ENCODE data around the gene RANBP10. TPM values are rescaled to one million over a fixed set of nuclear protein-coding genes. Genes with fewer than 3 reads are reported as not detected.

RANBP10 gene
- total and polyA plus RNA-seq, 2 experiments from 2014 or later: 9.0 to 13.6 TPM

DNA sequence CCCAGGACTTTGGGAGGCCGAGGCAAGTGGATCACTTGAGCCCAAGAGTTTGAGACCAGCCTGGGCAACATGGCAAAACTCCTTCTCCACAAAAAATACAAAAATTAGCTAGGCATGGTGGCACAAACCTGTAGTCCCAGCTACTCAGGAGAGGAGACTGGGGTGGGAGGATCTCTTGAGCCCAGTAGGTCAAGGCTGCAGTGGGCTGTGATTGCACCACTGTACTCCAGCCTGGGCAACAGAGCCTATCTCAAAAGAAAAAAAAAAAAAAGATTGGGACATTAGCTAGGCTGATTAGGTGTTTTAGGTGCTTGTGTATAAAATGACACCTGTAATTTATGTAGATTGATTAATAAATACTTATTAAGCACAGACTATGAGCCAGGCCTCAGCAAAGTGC, 97.3 kb downstream of the RANBP10 start:
- peaks cover 8% of the 10 kb centered on the region; the same call in 1 of the 2 replicates for H3F3A ChIP-seq (replicated peaks; ENCODE audit: low read depth)
- no peaks in the 10 kb centered on the region for H3K9me2 ChIP-seq (ENCODE audit: insufficient read depth)
- DNase-seq (ENCODE audit: low spot score) (no peak), ATAC-seq (peak; percentile 39)
- peaks cover 27% of the 10 kb centered on the region for H3K4me1 Mint-ChIP-seq
- H3K4me1 ChIP-seq (ENCODE audit: insufficient read depth): peaks cover 31% of the 10 kb centered on the region
- H3K27ac Mint-ChIP-seq: no peak overlapping the region; the same call in 1 of the 2 replicates
- no peak overlapping the region for H3K4me3 Mint-ChIP-seq
- H3K4me2 ChIP-seq: peak overlapping the region; percentile 42; the same call in 1 of the 2 replicates
- TF ChIP-seq, protein P1, sequence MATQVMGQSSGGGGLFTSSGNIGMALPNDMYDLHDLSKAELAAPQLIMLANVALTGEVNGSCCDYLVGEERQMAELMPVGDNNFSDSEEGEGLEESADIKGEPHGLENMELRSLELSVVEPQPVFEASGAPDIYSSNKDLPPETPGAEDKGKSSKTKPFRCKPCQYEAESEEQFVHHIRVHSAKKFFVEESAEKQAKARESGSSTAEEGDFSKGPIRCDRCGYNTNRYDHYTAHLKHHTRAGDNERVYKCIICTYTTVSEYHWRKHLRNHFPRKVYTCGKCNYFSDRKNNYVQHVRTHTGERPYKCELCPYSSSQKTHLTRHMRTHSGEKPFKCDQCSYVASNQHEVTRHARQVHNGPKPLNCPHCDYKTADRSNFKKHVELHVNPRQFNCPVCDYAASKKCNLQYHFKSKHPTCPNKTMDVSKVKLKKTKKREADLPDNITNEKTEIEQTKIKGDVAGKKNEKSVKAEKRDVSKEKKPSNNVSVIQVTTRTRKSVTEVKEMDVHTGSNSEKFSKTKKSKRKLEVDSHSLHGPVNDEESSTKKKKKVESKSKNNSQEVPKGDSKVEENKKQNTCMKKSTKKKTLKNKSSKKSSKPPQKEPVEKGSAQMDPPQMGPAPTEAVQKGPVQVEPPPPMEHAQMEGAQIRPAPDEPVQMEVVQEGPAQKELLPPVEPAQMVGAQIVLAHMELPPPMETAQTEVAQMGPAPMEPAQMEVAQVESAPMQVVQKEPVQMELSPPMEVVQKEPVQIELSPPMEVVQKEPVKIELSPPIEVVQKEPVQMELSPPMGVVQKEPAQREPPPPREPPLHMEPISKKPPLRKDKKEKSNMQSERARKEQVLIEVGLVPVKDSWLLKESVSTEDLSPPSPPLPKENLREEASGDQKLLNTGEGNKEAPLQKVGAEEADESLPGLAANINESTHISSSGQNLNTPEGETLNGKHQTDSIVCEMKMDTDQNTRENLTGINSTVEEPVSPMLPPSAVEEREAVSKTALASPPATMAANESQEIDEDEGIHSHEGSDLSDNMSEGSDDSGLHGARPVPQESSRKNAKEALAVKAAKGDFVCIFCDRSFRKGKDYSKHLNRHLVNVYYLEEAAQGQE (IDR thresholded peaks at IDR 0.05; ENCODE audit: unreplicated experiment): no peak
- peaks cover 3% of the 10 kb centered on the region for H3K27me3 Mint-ChIP-seq (ENCODE audit: insufficient read depth, low read depth, poor library complexity)
- no peak overlapping the region for H3K4me3 ChIP-seq
- no peaks in the 10 kb centered on the region for H3K9me3 Mint-ChIP-seq
- H3K27ac ChIP-seq (ENCODE audit: low read depth): no peak overlapping the region; the same call in 1 of the 2 replicates
- H3K36me3 ChIP-seq (ENCODE audit: insufficient read depth): no peaks in the 10 kb centered on the region
- H3K79me2 ChIP-seq (replicated peaks; ENCODE audit: insufficient read depth): peaks cover 90% of the 10 kb centered on the region
- H3K27me3 ChIP-seq (ENCODE audit: insufficient read depth): no peaks in the 10 kb centered on the region
- no peak overlapping the region for H2AFZ ChIP-seq
- H4K20me1 ChIP-seq (replicated peaks; ENCODE audit: insufficient read depth): peaks cover 22% of the 10 kb centered on the region; the same call in 1 of the 2 replicates
- peaks cover 7% of the 10 kb centered on the region; the same call in 1 of the 3 replicates for H3K36me3 Mint-ChIP-seq (ENCODE audit: low read depth)

DNA sequence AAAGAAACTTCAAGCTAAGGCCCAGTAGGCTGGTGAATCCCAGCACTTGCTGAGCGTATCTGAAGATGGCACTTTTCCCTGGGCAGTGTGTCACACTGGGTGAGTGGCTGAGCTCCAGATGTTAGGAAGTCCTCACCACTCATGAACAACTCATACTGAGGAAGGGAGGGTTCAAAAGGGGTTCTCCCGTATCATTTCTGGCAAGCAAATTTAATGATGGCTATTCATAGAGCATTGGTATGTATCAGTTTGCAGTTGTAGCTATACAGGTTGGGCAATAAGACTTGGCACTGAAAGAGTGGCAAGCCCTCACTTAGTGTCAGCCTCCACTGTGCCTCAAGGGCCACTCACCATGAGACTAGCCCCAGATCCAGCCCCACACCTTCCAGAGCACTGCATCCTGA, 98.0 kb downstream of the RANBP10 start:
- Histone ChIP-seq H3K79me2 (replicated peaks; ENCODE audit: insufficient read depth) (peaks cover 90% of the 10 kb centered on the region), H3F3A (replicated peaks; ENCODE audit: low read depth) (peaks cover 8% of the 10 kb centered on the region; the same call in 1 of the 2 replicates), H4K20me1 (replicated peaks; ENCODE audit: insufficient read depth) (peaks cover 15% of the 10 kb centered on the region; the same call in 1 of the 2 replicates), H3K4me2 (peak overlapping the region; percentile 42), H3K9me2 (ENCODE audit: insufficient read depth) (no peaks in the 10 kb centered on the region), H3K27ac (ENCODE audit: low read depth) (no peak overlapping the region), H3K27me3 (ENCODE audit: insufficient read depth) (no peaks in the 10 kb centered on the region), H3K4me3 (no peak overlapping the region), H3K36me3 (ENCODE audit: insufficient read depth) (no peaks in the 10 kb centered on the region), H2AFZ (no peak overlapping the region), H3K4me1 (ENCODE audit: insufficient read depth) (peaks cover 24% of the 10 kb centered on the region)
- H3K27me3 Mint-ChIP-seq (ENCODE audit: insufficient read depth, low read depth, poor library complexity): peaks cover 3% of the 10 kb centered on the region
- H3K9me3 Mint-ChIP-seq: no peaks in the 10 kb centered on the region
- no peak overlapping the region for H3K27ac Mint-ChIP-seq
- peaks cover 4% of the 10 kb centered on the region; the same call in 1 of the 3 replicates for H3K36me3 Mint-ChIP-seq (ENCODE audit: low read depth)
- no peak overlapping the region for H3K4me3 Mint-ChIP-seq
- DNase-seq (ENCODE audit: low spot score): no peak
- no peak; the same call in 2 of the 3 replicates for ATAC-seq
- peaks cover 22% of the 10 kb centered on the region for H3K4me1 Mint-ChIP-seq
- no peak for TF ChIP-seq NANOG (IDR thresholded peaks at IDR 0.05; ENCODE audit: borderline replicate concordance)
- TF ChIP-seq, protein P1 (IDR thresholded peaks at IDR 0.05; ENCODE audit: unreplicated experiment): no peak
- no peak for TF ChIP-seq EZH2 (IDR thresholded peaks at IDR 0.05; ENCODE audit: low read depth, unreplicated experiment)
- no peak for TF ChIP-seq JUNB (IDR thresholded peaks at IDR 0.05; ENCODE audit: unreplicated experiment)
- TF ChIP-seq, protein P2, sequence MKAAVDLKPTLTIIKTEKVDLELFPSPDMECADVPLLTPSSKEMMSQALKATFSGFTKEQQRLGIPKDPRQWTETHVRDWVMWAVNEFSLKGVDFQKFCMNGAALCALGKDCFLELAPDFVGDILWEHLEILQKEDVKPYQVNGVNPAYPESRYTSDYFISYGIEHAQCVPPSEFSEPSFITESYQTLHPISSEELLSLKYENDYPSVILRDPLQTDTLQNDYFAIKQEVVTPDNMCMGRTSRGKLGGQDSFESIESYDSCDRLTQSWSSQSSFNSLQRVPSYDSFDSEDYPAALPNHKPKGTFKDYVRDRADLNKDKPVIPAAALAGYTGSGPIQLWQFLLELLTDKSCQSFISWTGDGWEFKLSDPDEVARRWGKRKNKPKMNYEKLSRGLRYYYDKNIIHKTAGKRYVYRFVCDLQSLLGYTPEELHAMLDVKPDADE (IDR thresholded peaks at IDR 0.05): no peak
- TF ChIP-seq ZNF331 (CRISPR knock-in tag; IDR thresholded peaks at IDR 0.05; ENCODE audit: low read depth): no peak
- no peak for TF ChIP-seq POLR2AphosphoS5 (IDR thresholded peaks at IDR 0.05; ENCODE audit: low read depth)
